IPS-15b (cell line): ENCODE data around the gene NEK11.
A peak's percentile ranks its signal among the peaks of the same experiment; 100 is the strongest.

ENCODE experiments used
- H3K27me3 ChIP-seq: one replicate; pipeline ENCODE4 v1.6.1; 2013; ENCODE audit warnings: low read length; ENCODE audit not compliant: control insufficient read depth, insufficient read depth
- H3K36me3 ChIP-seq: one replicate; pipeline ENCODE4 v1.6.1; 2013; ENCODE audit warnings: low read length; ENCODE audit not compliant: control insufficient read depth, insufficient read depth
- H3K4me1 ChIP-seq: one replicate; pipeline ENCODE4 v1.6.1; 2013; ENCODE audit warnings: mild to moderate bottlenecking, low read length; ENCODE audit not compliant: control insufficient read depth, insufficient read depth
- H3K4me3 ChIP-seq: one replicate; pipeline ENCODE4 v1.5.1; 2013; ENCODE audit warnings: low read depth, low read length
- H3K9ac ChIP-seq: one replicate; pipeline ENCODE4 v1.6.1; 2013; ENCODE audit warnings: low read depth, mild to moderate bottlenecking, low read length
- H3K9me3 ChIP-seq: one replicate; pipeline ENCODE4 v1.6.1; 2013; ENCODE audit warnings: mild to moderate bottlenecking, low read length; ENCODE audit not compliant: control insufficient read depth, insufficient read depth

The NEK11 gene

GRCh38 chr3:131381445-131382291 lies 355.0 kb downstream of the NEK11 start, which contains the start of gene NUDT16:
Gene NUDT16 (plus strand): TSS chr3:131381774. CDS start chr3:131381805, 31 bp downstream.
- Histone ChIP-seq H3K9me3 (no peaks in the 10 kb centered on the region), H3K9ac (peak within 1 kb of the TSS; percentile 85), H3K36me3 (peaks cover 16% of the 10 kb centered on the region), H3K27me3 (no peaks in the 10 kb centered on the region), H3K4me1 (no peaks in the 10 kb centered on the region), H3K4me3 (peak within 1 kb of the TSS; percentile 94)

GRCh38 chr3:131386429-131387165 lies 359.9 kb downstream of the NEK11 start:
- H3K27me3 ChIP-seq: no peaks in the 10 kb centered on the region
- H3K4me3 ChIP-seq: no peak overlapping the region
- peaks cover 16% of the 10 kb centered on the region for H3K36me3 ChIP-seq
- no peak overlapping the region for H3K9ac ChIP-seq
- H3K9me3 ChIP-seq: no peaks in the 10 kb centered on the region
- H3K4me1 ChIP-seq: no peaks in the 10 kb centered on the region

- H3K9ac ChIP-seq: no peak overlapping the region
- H3K36me3 ChIP-seq: peaks cover 9% of the 10 kb centered on the region
- H3K4me1 ChIP-seq: no peaks in the 10 kb centered on the region
- H3K27me3 ChIP-seq: no peaks in the 10 kb centered on the region
- H3K9me3 ChIP-seq: no peaks in the 10 kb centered on the region
- H3K4me3 ChIP-seq: no peak overlapping the region
Observed at GRCh38 chr3:131387796-131388489, 361.3 kb downstream of the NEK11 start.

- Histone ChIP-seq H3K9ac (no peak overlapping the region), H3K36me3 (peaks cover 7% of the 10 kb centered on the region), H3K27me3 (no peaks in the 10 kb centered on the region), H3K4me3 (no peak overlapping the region), H3K9me3 (no peaks in the 10 kb centered on the region), H3K4me1 (no peaks in the 10 kb centered on the region)
Observed at GRCh38 chr3:131388490-131388799, 361.8 kb downstream of the NEK11 start.

- Histone ChIP-seq H3K9ac (no peak overlapping the region), H3K9me3 (no peaks in the 10 kb centered on the region), H3K4me1 (no peaks in the 10 kb centered on the region), H3K4me3 (no peak overlapping the region), H3K27me3 (no peaks in the 10 kb centered on the region), H3K36me3 (peaks cover 2% of the 10 kb centered on the region)
Observed at GRCh38 chr3:131390331-131390730, 363.7 kb downstream of the NEK11 start.

GRCh38 chr3:131393051-131393450 lies 366.4 kb downstream of the NEK11 start:
- no peaks in the 10 kb centered on the region for H3K36me3 ChIP-seq
- H3K4me1 ChIP-seq: no peaks in the 10 kb centered on the region
- H3K9me3 ChIP-seq: no peaks in the 10 kb centered on the region
- no peak overlapping the region for H3K9ac ChIP-seq
- H3K4me3 ChIP-seq: no peak overlapping the region
- no peaks in the 10 kb centered on the region for H3K27me3 ChIP-seq

- H3K4me3 ChIP-seq: no peak overlapping the region
- no peaks in the 10 kb centered on the region for H3K4me1 ChIP-seq
- no peaks in the 10 kb centered on the region for H3K36me3 ChIP-seq
- H3K9me3 ChIP-seq: no peaks in the 10 kb centered on the region
- no peaks in the 10 kb centered on the region for H3K27me3 ChIP-seq
- no peak overlapping the region for H3K9ac ChIP-seq
Observed at GRCh38 chr3:131393868-131394267, 367.2 kb downstream of the NEK11 start.

- no peaks in the 10 kb centered on the region for H3K36me3 ChIP-seq
- H3K4me1 ChIP-seq: no peaks in the 10 kb centered on the region
- H3K27me3 ChIP-seq: no peaks in the 10 kb centered on the region
- H3K9me3 ChIP-seq: no peaks in the 10 kb centered on the region
- H3K4me3 ChIP-seq: no peak overlapping the region
- H3K9ac ChIP-seq: no peak overlapping the region
Observed at GRCh38 chr3:131394400-131394799, 367.7 kb downstream of the NEK11 start.

- no peaks in the 10 kb centered on the region for H3K4me1 ChIP-seq
- H3K9ac ChIP-seq: no peak overlapping the region
- H3K36me3 ChIP-seq: no peaks in the 10 kb centered on the region
- no peaks in the 10 kb centered on the region for H3K9me3 ChIP-seq
- H3K4me3 ChIP-seq: no peak overlapping the region
- no peaks in the 10 kb centered on the region for H3K27me3 ChIP-seq
Observed at GRCh38 chr3:131396170-131396569, 369.5 kb downstream of the NEK11 start.

GRCh38 chr3:131397889-131398288 lies 371.2 kb downstream of the NEK11 start:
- H3K27me3 ChIP-seq: no peaks in the 10 kb centered on the region
- H3K4me3 ChIP-seq: no peak overlapping the region
- no peak overlapping the region for H3K9ac ChIP-seq
- no peaks in the 10 kb centered on the region for H3K4me1 ChIP-seq
- H3K36me3 ChIP-seq: no peaks in the 10 kb centered on the region
- H3K9me3 ChIP-seq: no peaks in the 10 kb centered on the region
